ENCODE results near the gene RFT1. TPM values are rescaled to one million over a fixed set of nuclear protein-coding genes. Genes with fewer than 3 reads are reported as not detected.

The RFT1 gene
- total and polyA plus RNA-seq, 4 donors: 5.0 to 16.6 (median 8.8) TPM

DNA sequence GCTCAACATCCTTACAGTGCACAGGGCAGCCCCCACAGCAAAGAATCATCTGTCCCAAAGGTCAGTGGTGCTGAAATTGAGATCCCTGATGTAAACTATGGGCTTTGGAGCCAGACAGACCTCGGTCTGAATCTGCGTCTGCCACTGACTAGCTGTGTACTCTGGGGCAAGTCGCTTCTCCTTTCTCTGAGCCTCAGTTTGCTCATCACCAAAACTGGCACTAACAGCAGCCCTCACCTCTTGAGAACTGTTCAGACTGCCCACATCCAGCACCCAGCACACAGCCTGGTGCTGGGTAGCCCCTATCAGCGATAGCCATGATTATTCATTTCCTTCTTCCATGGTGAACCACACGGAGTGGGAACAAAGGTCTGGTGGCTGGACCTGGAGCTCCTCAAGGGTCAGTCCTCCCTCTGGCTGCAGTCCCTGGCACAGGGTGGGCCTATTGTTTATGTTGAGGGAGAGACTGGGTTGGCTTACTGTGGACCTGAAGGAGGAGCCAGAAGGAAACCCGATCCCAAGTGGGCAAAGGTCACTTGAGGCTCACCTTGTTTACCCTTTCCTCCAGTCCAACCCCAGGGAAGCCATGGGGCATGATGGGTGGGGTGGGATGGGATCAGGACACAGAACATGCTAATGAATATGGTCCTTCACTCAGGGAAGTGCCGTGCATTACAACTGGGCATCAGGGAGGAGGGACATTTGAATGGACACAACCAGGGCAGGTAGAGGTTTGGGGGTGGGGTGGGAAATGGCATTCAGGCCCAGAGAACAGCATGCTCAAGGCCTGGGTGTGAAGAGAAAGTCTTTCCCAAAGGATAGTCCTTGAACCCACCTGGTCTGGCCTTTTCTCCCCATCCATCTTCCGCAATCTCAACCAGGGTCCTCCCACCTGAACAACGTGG, 29.2 kb upstream of the RFT1 start:
- H3K4me3 ChIP-seq (ENCODE audit: low read length in 2 of 2): no peak overlapping the region
- H3K27ac ChIP-seq (ENCODE audit: low read depth in 1 of 2, low read length in 2 of 2): no peak overlapping the region
- WGBS, 2 donors: 33 to 40% methylated on average over 9 of the region's 9 CpGs
- no peaks in the 10 kb centered on the region for H3K36me3 ChIP-seq (ENCODE audit: control insufficient read depth in 1 of 2, insufficient read depth in 2 of 2, low read length in 1 of 2)
- DNase-seq (no peak), ATAC-seq (ENCODE audit: low FRiP score) (no peak)
- no peaks in the 10 kb centered on the region for H3K9me3 ChIP-seq (ENCODE audit: control insufficient read depth, low read length)
- intact Hi-C loops (cut with DNase I): loop anchor here in 1 of 2 donors (2.0 kb wide), 1 partner anchor 35 kb away; no protein-coding TSS in a partner anchor
- H3K27me3 ChIP-seq (ENCODE audit: control insufficient read depth in 1 of 2, insufficient read depth in 2 of 2, low read length in 1 of 2): no peaks in the 10 kb centered on the region
- H3K4me1 ChIP-seq (ENCODE audit: control insufficient read depth in 1 of 2, insufficient read depth in 2 of 2, low read length in 2 of 2): no peaks in the 10 kb centered on the region

DNA sequence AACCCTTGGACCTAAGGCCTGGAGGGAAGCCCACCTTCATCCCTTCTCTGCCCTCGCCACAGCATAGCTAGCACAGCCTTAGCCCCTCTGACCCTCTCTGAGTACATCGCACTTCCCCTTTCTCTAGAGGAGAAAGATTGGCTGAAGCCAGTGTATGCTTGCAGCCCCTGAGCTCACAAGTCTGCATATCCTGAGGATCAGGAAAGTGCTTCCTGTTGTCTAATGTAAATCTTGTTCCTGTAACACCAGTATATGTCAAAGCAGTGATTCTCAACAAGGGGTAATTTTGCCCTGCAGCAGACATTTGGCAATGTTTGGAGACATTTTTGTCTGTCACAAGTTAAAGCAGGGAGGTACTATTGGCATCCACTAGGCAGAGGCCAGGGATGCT, 28.5 kb upstream of the RFT1 start:
- Histone ChIP-seq H3K27ac (ENCODE audit: low read depth in 1 of 2, low read length in 2 of 2) (no peak overlapping the region), H3K9me3 (ENCODE audit: control insufficient read depth, low read length) (no peaks in the 10 kb centered on the region), H3K4me1 (ENCODE audit: control insufficient read depth in 1 of 2, insufficient read depth in 2 of 2, low read length in 2 of 2) (no peaks in the 10 kb centered on the region), H3K27me3 (ENCODE audit: control insufficient read depth in 1 of 2, insufficient read depth in 2 of 2, low read length in 1 of 2) (no peaks in the 10 kb centered on the region), H3K4me3 (ENCODE audit: low read length in 2 of 2) (no peak overlapping the region), H3K36me3 (ENCODE audit: control insufficient read depth in 1 of 2, insufficient read depth in 2 of 2, low read length in 1 of 2) (no peaks in the 10 kb centered on the region)
- WGBS, 2 donors: 91 to 93% methylated on average over 2 of the region's 2 CpGs
- intact Hi-C loops (cut with DNase I): no loop called here
- no peak for DNase-seq
- ATAC-seq (ENCODE audit: low FRiP score): no peak

DNA sequence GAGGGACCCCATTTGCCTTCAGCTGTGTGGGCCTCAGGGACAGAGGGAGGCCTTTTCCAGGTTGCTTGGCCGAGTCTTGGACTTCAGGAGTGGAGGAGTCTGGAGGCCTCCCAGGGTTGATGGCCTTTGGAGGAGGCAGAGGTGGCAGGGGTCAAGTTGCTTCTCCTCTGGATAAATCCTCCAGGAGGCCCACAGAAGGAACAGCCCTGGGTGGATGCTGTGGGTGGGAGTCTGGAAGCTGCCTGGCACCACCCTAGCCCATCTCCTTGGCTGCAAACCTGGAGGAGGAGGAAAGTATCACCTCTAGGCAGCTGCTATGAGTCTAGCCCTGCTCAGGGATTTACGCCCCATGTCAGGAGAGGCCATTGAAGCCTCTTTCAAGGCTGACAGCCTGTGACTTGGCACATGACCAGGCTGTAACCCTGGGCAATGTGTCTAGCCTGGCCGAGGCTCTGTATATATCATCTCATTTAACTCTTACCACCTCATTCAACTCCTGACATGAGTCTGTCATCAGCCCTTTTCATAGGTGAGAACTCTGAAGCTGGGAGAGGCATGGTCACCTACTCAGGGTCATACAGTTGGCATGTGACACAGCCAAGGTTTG, 27.8 kb upstream of the RFT1 start:
- ATAC-seq (ENCODE audit: low FRiP score): no peak
- Histone ChIP-seq H3K4me1 (ENCODE audit: control insufficient read depth in 1 of 2, insufficient read depth in 2 of 2, low read length in 2 of 2) (no peaks in the 10 kb centered on the region), H3K4me3 (ENCODE audit: low read length in 2 of 2) (no peak overlapping the region), H3K27ac (ENCODE audit: low read depth in 1 of 2, low read length in 2 of 2) (no peak overlapping the region), H3K36me3 (ENCODE audit: control insufficient read depth in 1 of 2, insufficient read depth in 2 of 2, low read length in 1 of 2) (no peaks in the 10 kb centered on the region), H3K9me3 (ENCODE audit: control insufficient read depth, low read length) (no peaks in the 10 kb centered on the region), H3K27me3 (ENCODE audit: control insufficient read depth in 1 of 2, insufficient read depth in 2 of 2, low read length in 1 of 2) (no peaks in the 10 kb centered on the region)
- 65 to 67% methylated on average over 3 of the region's 3 CpGs for WGBS, 2 donors
- DNase-seq: no peak
- intact Hi-C loops (cut with DNase I): no loop called here

DNA sequence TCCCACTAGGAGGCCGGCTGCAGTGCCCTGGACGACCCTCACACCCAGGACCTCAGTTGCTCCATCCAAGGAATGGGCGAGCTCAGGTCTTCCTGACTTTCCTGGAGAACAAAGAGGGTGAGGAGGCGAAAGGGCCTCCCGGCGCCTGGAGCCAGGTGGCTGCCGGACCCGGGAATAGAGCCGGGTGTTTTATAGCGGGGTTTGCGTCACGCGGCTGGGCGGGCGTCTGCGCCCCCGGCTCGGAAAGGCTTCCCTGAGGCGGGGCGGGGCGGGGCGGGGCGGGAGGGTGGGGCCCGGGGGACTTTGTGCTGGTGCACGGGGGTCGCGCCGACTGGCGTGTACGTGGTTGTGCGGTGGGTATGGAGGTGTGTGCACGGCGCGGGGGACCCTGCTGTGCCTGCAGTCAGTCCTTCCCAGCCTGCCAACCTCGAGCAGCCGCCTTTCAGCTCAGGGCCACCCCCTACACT, 26.2 kb upstream of the RFT1 start:
- intact Hi-C loops (cut with DNase I): no loop called here
- no peaks in the 10 kb centered on the region for H3K4me1 ChIP-seq (ENCODE audit: control insufficient read depth in 1 of 2, insufficient read depth in 2 of 2, low read length in 2 of 2)
- H3K4me3 ChIP-seq (ENCODE audit: low read length in 2 of 2): no peak overlapping the region
- DNase-seq: no peak
- no peaks in the 10 kb centered on the region for H3K27me3 ChIP-seq (ENCODE audit: control insufficient read depth in 1 of 2, insufficient read depth in 2 of 2, low read length in 1 of 2)
- WGBS, 2 donors: 33 to 44% methylated on average over 33 to 36 of the region's 36 CpGs
- H3K27ac ChIP-seq (ENCODE audit: low read depth in 1 of 2, low read length in 2 of 2): no peak overlapping the region
- ATAC-seq (ENCODE audit: low FRiP score): no peak
- H3K36me3 ChIP-seq (ENCODE audit: control insufficient read depth in 1 of 2, insufficient read depth in 2 of 2, low read length in 1 of 2): no peaks in the 10 kb centered on the region
- H3K9me3 ChIP-seq (ENCODE audit: control insufficient read depth, low read length): no peaks in the 10 kb centered on the region

DNA sequence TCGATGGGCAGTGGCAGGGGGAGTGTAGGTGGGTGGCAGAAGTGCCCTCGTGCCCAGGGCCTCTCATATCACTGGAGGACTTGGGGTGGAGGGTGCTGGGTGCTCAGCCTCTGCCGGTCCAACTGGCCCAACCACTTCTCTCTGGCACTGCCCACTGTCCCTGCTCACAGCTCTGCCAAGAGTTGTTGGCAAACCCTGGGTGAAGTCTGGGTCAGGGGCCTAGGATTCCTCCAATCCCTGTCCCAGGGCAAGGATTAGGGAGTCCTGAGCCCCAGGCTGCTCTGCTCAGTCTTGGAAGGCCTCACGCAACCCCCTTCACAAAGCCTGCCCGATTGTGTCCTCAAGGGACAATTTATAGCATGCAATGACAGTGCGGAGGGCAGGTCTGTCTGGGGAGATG, 25.5 kb upstream of the RFT1 start:
- 25 to 33% methylated on average over 6 of the region's 6 CpGs for WGBS, 2 donors
- intact Hi-C loops (cut with DNase I): no loop called here
- Histone ChIP-seq H3K4me3 (ENCODE audit: low read length in 2 of 2) (no peak overlapping the region), H3K4me1 (ENCODE audit: control insufficient read depth in 1 of 2, insufficient read depth in 2 of 2, low read length in 2 of 2) (no peaks in the 10 kb centered on the region), H3K36me3 (ENCODE audit: control insufficient read depth in 1 of 2, insufficient read depth in 2 of 2, low read length in 1 of 2) (no peaks in the 10 kb centered on the region), H3K9me3 (ENCODE audit: control insufficient read depth, low read length) (no peaks in the 10 kb centered on the region), H3K27me3 (ENCODE audit: control insufficient read depth in 1 of 2, insufficient read depth in 2 of 2, low read length in 1 of 2) (no peaks in the 10 kb centered on the region), H3K27ac (ENCODE audit: low read depth in 1 of 2, low read length in 2 of 2) (no peak overlapping the region)
- no peak for ATAC-seq (ENCODE audit: low FRiP score)
- DNase-seq: no peak

DNA sequence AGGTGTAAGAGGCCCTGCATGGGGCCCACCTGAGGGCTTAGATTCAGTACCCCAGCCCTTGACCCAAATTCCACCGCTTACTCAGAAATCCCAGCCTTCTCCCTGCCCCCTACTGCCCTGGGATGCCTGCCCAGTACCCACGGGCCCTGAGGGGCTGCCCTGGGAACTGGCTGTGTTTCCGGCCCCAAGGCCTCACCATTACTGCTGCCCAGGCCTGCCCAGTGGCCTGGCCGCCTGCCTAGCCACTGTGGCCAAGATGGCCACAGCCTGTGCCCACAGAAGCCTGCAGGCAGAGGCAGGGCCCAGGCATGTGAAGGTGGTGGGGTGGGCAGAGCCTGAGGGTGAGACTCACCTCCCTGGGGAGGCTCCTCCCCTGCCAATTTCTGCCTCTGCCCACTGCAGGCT, 24.6 kb upstream of the RFT1 start:
- H3K36me3 ChIP-seq (ENCODE audit: control insufficient read depth in 1 of 2, insufficient read depth in 2 of 2, low read length in 1 of 2): no peaks in the 10 kb centered on the region
- 10 to 18% methylated on average over 4 of the region's 4 CpGs for WGBS, 2 donors
- no peak for DNase-seq
- intact Hi-C loops (cut with DNase I): no loop called here
- H3K27me3 ChIP-seq (ENCODE audit: control insufficient read depth in 1 of 2, insufficient read depth in 2 of 2, low read length in 1 of 2): no peaks in the 10 kb centered on the region
- no peak overlapping the region for H3K4me3 ChIP-seq (ENCODE audit: low read length in 2 of 2)
- H3K27ac ChIP-seq (ENCODE audit: low read depth in 1 of 2, low read length in 2 of 2): no peak overlapping the region
- no peaks in the 10 kb centered on the region for H3K4me1 ChIP-seq (ENCODE audit: control insufficient read depth in 1 of 2, insufficient read depth in 2 of 2, low read length in 2 of 2)
- no peaks in the 10 kb centered on the region for H3K9me3 ChIP-seq (ENCODE audit: control insufficient read depth, low read length)
- peak; percentile 8 for ATAC-seq (ENCODE audit: low FRiP score)

DNA sequence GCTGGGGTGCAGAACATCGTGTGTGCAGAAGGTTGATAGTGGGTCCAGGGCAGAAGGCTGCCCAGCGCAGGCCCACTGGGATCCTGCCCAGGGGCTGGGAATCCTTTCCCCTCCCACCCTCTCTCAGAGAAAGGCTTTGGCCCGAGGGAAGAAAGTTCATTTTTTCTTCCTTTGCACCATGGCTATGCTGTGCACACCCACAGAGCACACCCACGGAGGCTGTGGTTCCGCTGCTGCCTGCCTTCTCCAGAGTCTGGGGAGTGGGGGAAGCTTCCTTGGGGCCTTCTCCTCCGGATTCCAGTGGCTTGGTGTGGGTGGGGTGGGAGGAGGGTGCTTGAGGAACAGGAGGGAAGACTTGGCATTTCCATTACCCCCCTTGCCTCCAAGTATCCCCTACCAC, 23.7 kb upstream of the RFT1 start:
- Histone ChIP-seq H3K4me3 (ENCODE audit: low read length in 2 of 2) (no peak overlapping the region), H3K27ac (ENCODE audit: low read depth in 1 of 2, low read length in 2 of 2) (no peak overlapping the region), H3K9me3 (ENCODE audit: control insufficient read depth, low read length) (no peaks in the 10 kb centered on the region), H3K36me3 (ENCODE audit: control insufficient read depth in 1 of 2, insufficient read depth in 2 of 2, low read length in 1 of 2) (no peaks in the 10 kb centered on the region), H3K27me3 (ENCODE audit: control insufficient read depth in 1 of 2, insufficient read depth in 2 of 2, low read length in 1 of 2) (no peaks in the 10 kb centered on the region), H3K4me1 (ENCODE audit: control insufficient read depth in 1 of 2, insufficient read depth in 2 of 2, low read length in 2 of 2) (no peaks in the 10 kb centered on the region)
- 44 to 45% methylated on average over 6 of the region's 6 CpGs for WGBS, 2 donors
- ATAC-seq (ENCODE audit: low FRiP score) (no peak), DNase-seq (no peak)
- intact Hi-C loops (cut with DNase I): no loop called here

DNA sequence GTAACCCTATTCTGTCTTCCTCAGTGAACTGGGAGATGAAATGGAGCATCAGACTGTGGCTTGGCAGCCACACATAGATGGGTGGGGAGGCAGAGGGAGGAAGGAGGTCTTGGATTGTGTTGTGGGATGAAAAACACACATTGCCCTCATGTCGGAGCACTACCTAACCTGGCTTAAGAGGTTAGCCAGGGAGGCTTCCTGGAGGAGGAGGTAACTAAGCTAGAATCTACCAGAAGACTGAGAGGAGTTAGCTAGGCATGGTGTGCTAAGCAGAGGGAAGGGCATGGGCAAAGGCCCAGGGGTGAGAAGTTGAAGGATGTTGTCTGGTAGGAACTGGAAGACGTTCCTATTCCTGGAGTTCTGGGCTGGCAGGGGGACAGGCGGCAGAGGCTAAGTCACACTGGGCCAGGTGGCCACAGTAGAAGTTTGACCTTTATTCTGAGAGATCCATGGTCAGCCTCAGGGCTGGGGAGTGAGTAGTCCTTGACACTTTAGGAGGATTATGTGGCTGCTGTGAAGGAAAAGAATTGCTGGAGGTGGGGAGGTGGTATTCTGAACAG, 23.1 kb upstream of the RFT1 start:
- Histone ChIP-seq H3K27ac (ENCODE audit: low read depth in 1 of 2, low read length in 2 of 2) (no peak overlapping the region), H3K9me3 (ENCODE audit: control insufficient read depth, low read length) (no peaks in the 10 kb centered on the region), H3K4me1 (ENCODE audit: control insufficient read depth in 1 of 2, insufficient read depth in 2 of 2, low read length in 2 of 2) (no peaks in the 10 kb centered on the region), H3K27me3 (ENCODE audit: control insufficient read depth in 1 of 2, insufficient read depth in 2 of 2, low read length in 1 of 2) (no peaks in the 10 kb centered on the region), H3K36me3 (ENCODE audit: control insufficient read depth in 1 of 2, insufficient read depth in 2 of 2, low read length in 1 of 2) (no peaks in the 10 kb centered on the region), H3K4me3 (ENCODE audit: low read length in 2 of 2) (no peak overlapping the region)
- WGBS, 2 donors: 64 to 72% methylated on average over 3 of the region's 3 CpGs
- no peak for DNase-seq
- no peak for ATAC-seq (ENCODE audit: low FRiP score)
- intact Hi-C loops (cut with DNase I): no loop called here
